Germinal center (tissue), 1 donor: ENCODE data around the gene ENPP6.
A peak's percentile ranks its signal among the peaks of the same experiment; 100 is the strongest.

Source experiments
- DNase-seq: peaks from one replicate; pipeline ENCODE4 v3.0.0; 2012; ENCODE audit warnings: mixed read lengths, low spot score

The ENPP6 gene

DNA sequence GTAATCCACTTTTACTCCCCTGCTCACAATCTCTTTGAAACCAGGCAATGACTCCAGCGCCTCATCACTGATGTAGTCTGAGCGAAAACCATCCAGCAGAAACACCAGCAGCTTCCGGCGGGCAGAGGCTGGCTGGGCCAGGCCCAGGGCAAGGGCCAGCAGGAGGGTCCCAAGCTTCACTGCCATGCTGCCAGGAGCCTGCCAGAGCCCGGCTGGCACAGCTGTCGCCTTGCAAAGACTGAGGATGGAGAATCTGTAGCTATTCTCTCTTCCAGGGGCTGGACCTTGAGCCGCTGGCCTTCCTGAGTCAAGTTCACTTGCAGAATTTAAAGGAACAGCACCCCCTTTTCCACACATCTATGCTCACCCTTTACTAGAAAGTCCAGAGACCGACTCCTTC lies at the start of gene ENPP6:
Gene ENPP6 (minus strand): TSS at position 240 of the 400 bp plus-strand sequence. CDS start 54 bp downstream, at position 186.
- no peak for DNase-seq

DNA sequence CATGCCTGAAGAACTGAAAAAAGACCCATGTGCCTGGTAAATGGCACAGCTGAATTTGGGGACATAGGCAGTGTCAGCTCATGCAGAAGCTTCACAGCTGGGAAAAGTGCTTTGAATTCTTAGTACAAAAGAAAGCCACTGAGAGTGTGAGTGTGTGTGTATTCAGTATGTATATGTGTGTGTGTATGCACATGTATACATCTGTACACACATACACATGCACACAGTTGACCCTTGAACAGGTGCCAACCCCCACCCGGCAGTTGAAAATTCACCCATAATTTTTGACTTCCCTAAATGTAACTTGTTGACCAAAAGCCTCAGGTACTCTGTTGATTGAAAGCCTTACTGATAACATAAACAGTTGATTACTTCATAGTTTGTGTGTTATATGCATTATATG lies 49.5 kb upstream of the ENPP6 start:
- DNase-seq, result no peak

DNA sequence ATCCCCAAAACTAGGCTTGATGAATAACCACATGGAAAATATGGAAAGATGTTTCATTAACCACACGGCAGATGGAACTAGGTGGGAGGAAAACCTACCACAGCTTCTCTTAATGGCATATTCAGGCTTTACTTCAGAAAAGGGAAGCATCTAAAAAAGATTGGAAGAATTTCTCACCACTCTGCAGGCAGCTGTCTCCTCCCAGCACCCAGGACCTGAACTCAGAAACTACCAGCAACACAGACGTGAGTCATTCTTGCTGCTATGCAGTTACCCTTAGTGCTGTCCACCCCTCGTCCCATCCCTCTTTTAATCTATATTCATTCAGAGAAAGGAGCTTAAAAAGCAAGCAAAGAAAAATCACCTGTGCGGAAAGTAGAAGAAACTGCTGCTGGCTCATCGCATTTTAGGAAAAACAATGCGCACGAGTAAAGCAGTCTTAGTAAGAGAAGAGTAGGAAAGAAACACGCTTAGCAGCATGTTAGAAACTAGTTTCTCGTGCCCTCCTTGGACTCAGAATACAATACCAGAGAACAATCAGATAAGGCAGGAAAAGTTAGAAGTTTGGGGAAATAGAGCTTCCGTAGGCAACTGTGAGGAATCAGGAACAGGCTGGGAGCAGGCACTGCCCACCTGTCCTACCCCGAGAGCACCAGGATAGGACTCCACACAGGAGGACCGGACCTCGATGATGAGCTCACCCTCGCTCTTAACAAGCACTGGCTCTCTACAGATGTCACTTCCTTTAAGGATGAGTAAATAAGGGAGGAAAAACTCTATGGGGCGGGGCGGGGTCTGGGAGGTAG lies 48.1 kb upstream of the ENPP6 start:
- DNase-seq, result no peak

DNA sequence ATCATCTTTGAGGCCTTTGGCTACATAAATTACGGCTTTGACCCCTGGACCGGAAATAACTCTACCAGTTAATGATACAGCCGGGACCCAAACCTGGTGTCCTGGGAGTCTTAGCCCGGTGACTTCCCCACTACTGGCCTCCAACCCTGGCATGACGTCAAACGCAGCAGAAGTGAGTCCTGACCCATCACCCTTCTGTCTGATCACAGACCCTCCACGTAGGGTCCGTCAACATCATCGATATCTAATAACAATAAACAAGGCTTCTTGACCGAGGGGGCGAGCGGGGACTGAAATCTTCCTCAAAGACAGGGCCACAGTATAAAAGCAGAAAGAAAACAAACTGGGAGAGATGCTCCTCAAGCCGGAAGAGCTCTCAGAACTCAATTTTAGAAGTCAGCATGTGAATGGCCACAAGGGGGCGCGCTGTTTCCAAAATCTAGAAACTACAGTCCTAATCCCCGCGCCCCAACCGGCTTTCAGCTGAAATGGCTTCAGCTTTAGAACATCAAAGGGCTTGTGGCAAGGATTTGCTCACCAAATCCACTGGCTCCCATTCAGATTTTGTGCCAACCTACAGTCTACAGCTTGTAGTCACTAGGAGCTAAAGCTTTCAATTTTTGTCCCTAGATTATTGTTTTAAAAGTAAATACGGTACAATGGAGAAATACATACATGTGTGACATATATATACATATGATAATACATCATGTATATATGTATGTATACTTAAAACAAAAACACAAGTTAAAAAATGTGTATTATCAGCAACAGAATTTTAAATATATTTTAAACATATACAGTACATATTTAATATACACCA lies 46.4 kb upstream of the ENPP6 start:
- peak; percentile 73 for DNase-seq

DNA sequence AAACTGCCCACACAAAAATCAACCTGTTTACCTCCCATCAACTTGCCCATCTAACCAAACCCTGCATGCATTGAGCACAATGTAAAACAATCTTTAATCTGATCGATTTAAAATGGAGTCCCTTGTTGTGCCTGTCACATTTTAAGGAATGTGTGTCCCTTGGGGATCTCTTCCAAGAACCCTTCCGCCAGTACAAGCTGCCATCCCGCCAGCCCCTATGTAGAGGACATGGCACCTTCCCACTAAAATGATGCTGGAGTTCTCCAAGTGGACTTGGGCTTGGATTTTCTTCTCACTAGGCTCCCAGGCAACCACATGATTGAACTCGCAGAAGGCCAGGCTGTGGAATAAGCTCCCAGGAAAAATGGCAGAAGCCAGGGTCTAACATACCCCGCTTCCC lies 45.8 kb upstream of the ENPP6 start:
- DNase-seq, result no peak

DNA sequence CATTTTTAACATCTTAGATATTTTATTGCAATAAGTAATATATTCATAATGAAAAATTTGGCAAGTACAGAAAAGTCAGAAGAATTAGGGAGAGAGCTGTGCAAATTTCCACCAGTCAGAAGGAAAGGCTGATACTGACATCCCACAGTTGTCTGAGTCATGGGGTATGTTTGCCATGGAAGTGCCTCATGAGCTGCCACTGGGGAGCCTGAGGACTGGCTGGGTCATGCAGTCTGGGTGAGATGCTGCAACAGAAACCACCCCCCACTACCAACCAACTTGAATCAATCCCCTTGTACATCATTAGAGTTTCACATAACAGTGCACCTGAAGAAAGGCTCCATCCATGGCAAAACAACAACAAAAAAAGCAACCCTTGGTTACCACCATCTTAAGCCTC lies 45.2 kb upstream of the ENPP6 start:
- no peak for DNase-seq

DNA sequence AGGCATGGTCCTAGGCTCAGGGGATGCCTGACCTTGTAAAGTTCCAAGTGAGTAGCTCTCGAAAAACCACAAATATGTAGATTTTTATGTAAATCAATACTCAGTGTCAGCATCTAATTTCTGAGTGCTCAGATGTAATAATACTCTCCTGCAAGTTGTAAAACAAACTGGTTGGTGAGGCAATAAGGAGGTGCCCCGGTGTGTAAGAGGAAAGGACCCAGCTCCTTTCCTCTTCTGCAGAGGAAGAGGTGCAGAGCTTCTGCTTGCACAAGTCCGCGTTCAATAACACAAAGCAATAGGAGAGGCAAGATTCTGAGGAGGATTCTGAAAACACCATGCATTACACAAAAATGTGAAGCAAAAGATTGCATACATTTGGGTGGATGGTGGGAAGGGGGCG lies 43.6 kb upstream of the ENPP6 start:
- no peak for DNase-seq

DNA sequence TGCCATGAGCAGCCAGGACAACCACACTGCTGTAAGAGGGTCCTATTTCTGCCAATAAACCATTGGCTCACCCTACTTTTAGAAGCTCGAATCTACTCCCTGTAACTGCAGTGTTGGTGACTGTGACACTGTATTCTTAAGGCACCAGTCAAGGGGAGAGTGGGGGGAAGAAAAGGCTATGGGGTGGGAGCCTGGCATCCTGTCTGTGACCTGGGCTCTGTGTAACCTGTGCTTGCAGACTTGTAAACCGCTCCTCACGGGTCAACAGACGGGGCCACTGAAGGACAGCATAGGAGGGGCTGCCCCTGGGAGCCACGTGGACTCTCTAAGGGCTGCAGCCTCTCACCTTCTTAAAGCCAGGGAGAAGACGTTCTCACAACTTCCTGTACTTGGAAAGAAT lies 42.2 kb upstream of the ENPP6 start:
- DNase-seq, result no peak

DNA sequence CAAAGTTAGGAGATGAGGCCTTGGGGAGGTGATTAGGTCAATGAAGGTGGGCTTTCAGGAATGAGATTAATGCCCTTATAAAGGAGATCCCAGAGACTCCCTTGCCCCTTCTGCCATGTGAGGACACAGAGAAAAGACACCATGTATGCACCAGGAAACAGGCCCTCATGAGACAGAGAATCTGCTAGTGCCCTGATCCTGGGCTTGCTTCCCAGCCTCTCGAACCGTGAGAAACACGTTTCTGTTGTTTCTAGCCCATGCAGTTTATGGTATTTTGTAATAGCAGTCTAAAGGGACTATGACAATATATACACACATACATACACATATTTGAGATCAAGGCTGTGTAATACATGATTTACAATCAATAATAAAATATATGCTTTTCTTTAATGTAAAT lies 41.4 kb upstream of the ENPP6 start:
- DNase-seq, result no peak

DNA sequence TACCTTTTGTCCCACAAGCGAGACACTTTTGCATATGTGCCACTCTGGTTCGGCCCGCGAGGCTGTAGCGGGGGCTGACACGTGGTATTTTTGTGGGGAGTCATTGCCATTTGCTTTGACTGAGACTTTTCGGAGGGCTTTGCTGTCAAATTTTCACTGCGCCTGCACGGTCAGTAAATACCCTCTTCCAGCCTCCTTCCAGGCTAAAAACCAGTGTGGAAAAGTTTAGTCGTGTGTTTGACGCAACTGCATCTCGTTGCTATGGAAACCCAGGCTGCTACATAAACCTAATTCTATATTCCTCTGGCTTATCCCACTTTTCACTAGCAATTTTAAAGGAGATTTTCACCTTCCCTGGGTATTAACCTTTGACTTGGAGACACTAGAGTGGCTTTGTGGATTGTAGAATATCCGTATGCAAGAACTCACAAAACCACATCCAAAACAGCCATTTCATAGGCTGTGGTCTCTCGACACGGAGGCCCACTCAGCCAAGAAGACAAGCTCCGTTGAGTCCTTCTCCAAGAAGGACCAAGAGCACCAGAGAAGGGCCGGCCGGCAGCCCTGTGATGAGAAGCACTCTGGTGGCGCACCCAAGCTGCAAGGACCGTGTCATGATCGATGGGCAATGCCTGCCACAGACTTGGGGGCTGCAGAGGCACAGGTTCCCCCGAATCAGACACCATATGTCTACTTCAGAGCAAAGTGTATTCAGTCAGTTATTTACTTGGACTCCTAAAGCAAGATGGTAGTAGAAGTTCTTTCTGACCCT lies 38.4 kb upstream of the ENPP6 start:
- no peak for DNase-seq

DNA sequence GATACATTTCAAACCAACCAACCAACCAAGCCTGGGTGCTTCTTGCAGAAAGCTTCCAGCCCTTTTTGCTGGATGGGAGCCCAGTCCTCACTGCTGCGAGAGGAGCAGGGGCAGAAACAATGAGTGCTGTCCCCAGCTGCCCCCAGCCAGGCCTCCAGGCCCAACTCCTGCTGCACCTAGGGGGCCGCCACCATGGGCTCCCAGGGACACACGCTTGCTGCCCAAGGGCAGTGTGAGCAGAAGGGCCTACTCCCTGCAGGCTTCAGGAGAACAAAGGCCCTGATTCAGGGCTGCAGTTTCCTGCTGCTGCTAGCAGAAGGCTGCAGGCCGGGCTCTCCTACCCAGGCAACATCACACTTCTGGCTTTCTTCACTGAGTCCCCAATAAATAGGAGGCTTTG lies 37.7 kb upstream of the ENPP6 start:
- DNase-seq, result no peak

DNA sequence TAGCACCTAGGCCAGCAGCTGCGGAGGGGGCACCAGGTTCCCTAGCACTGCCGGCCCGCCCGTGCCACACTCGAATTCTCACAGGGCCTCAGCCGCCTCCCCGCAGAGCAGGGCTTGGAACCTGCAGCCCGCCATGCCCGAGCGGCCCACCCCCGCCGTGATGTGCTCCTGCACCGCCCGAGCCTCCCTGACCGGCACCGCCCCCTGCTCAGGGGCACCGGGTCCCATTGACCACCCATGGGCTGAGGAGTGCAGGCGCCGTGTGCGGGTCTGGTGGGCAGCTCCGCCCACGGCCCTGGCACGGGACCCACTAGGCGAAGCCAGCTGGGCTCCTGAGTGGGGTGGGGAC lies 35.4 kb upstream of the ENPP6 start:
- no peak for DNase-seq

DNA sequence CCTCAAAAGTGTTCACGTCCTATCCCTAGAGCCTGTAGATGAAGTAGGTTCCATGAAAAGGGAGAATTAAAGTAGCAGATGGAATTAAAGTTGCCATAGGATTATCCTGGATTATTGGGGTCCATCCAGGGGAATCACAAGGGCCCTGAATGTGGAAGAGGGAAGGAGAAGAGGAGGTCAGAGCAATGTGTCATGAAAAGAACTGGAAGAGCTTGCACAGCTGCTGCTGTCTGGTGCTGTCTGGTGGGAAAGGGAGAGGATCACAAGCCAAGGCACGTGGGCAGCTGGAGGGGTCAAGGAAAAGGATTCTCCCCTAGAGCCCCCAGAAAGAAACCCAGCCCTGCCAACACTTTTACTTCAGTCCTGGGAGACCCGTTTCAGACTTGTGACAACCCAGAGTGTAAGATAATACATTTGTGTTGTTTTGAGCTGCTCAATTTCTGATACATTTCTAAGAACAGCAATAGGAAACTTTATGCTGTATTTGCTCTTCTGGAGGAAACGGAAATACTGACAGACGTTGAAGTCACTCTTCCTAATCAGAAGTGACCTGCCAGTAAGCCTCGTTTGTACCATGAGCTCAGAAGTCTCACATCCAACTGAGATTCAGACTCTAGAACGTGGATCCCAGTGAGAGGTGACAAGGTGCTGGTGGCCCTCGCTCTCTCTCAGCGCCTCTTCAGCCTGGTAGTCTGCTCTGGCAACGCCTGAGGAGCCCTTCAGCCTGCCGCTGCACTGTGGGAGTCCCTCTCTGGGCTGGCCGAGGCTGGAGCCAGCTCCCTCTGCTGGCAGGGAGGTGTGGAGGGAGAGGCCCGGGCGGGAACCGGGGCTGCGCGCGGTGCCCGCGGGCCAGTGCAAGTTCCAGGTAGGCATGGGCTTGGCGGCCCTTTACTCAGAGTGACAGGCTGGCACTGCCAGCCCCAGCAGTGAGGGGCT lies 34.7 kb upstream of the ENPP6 start:
- no peak for DNase-seq

DNA sequence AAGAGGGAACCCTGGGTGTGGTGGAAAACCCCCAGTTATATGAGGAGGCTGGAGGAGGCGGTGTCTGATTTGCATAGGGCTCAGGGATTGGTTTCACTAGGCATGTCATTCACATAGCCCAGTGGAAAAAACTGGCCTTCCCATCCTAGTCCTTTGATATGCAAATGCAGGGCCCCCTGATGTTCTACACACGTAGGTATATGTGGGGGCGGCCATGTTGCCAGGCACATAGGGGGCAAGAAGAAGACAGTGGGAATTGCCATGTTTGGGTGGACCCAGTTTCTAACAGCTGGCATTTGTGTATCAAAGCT lies 34.0 kb upstream of the ENPP6 start:
- no peak for DNase-seq

DNA sequence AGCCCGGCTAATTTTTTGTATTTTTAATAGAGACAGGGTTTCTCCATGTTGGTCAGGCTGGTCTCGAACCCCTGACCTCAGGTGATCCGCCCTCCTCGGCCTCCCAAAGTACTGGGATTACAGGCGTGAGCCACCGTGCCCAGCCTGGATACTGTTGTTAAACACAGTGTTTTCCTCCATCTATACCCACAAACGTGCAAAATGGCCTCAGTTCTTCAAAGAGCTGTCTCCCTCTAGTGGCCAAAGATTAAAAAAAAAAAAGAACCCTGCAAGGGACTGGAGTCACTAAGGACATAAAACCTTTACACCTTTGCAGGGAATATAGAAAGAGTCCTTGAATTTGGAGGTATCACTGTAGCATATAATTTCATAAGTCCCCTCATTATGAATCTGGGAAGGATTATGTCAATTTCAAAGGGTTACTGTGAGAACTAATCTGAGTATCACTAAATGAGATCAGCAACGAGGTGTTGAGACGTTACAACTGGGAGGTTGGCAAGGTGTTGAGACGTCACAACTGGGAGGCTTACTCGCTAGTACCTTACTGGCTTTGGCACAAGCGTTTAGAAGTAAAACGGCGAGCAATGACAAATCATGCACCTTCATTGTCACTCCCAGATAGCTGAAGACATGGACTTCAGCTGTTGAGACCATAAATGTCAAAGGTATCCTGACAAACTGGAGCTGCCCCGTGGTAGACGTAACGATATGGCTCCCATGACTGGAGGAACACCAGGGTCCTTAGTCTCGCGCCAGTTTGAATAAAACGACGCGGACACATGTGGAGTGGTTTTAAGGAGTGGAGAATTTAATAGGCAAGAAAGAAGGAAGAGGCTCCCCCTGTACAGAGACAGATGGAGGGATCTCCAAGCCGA lies 33.4 kb upstream of the ENPP6 start:
- DNase-seq, result peak; percentile 54

DNA sequence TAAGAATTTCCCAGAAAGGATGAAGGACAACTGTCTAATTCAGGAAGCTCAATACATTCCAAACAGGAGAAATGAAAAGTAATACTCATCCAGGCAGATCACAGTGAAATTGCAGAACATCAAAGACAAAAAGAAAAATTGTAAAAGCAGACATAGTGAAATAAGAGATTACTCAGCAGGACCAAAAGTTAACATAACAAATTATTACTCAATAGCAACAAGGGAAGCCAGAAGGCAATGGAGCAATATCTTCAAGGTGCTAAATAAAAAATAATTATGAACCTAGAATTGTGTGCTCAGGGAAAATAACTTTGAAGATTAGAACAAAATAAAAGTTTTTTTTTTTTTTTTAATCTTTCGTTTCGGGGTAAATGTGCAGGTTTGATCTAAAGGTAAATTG lies 30.5 kb upstream of the ENPP6 start:
- DNase-seq, result no peak

DNA sequence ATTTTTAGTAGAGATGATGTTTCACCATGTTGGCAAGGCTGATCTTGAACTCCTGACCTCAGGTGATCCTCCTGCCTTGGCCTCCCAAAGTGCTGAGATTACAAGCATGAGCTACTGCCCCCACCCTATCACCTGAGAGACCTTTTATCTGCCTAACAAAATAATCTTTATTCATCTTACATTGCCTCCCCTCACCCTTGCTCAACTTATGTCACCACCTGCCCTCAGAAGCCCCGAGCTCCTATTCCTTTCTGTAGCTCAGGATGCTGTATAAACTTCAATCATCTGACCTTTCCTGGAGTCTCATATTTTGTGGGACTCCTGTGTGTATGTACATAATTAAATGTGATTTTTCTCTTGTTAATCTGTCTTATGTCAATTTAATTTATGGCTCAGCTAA lies 29.7 kb upstream of the ENPP6 start:
- no peak for DNase-seq

DNA sequence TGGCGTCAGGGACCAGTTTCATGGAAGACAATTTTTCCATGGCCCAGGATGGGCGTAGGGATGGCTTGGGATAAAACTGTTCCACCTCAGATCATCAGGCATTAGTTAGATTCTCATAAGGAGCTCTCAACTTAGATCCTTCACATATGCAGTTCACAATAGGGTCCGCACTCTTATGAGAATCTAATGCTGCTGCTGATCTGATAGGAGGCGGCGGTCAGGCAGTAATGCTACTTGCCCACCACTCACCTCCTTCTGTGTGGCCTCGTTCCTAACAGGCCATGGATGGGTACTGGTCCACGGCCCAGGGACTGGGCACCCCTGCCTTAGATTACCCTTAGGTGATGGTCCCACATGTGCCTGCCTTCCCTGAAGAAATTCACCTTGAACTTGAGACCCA lies 28.8 kb upstream of the ENPP6 start:
- no peak for DNase-seq

DNA sequence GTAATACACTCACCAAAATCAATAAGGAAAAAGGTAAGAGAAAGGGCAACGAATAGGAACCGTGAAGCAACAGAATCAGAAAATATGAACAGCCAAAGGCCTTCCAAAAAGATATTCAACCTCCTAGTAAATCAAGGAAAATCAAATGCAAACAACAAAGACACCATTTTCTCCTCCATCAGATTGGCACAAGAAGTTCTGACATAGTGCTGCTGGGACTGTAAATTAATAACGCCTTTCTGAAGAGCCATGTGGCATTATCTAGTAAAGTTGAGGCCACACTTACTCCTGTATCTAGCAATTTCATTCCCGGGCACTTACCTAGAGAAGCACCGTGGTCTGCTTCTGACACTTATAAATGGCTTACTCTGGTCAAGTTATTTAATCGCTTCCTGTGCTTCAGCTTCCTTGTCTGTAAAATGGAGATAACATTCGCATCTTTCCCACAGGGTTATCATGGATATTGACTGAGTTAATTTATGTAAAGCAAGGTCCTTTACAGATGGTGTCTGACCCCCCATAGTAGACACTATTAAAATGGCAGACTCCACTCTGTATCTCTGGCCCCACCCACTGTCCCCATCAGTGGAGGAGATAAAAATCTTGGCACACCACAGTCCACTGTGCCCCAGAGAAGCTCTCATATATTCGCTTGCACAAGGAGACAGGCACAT lies 20.5 kb upstream of the ENPP6 start:
- DNase-seq, result no peak

DNA sequence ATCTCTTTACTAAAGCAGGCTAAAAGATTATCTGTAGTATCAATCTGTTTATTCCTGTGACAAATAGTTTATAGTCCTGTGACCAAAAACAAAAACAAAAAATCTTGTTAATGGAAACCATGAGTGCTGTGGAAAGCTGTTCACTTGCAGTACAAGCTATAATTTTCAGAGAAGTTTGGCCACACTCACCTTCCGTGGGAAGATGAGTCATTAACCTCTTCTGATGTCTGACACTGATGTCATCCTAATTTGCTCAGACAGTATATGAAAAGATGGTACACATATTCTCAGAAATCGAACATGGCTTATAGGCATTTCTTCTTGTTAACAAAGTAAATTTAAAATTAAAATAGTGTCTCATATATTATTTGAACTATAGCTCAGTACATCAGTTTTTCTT lies 19.9 kb upstream of the ENPP6 start:
- DNase-seq, result no peak
